ENCODE data around the gene BRCA1.

The BRCA1 gene

GRCh38 chr17:43042025-43042628 lies 83.0 kb downstream of the BRCA1 start:
- Histone ChIP-seq H3K14ac (ENCODE audit: low read length) (no peak overlapping the region), H3K36me3 (ENCODE audit: control insufficient read depth in 1 of 2, insufficient read depth in 2 of 2, low read length in 2 of 2) (peaks cover 2% of the 10 kb centered on the region in 2 experiments), H2AK5ac (ENCODE audit: low read length) (no peak overlapping the region), H2BK120ac (ENCODE audit: insufficient read depth, low read length, poor library complexity) (no peak overlapping the region), H3K9me3 (ENCODE audit: insufficient read depth, low read depth, low read length) (no peaks in the 10 kb centered on the region), H3K23ac (ENCODE audit: low read length) (no peak overlapping the region), H3K79me1 (ENCODE audit: low read length) (no peaks in the 10 kb centered on the region), H3K27me3 (ENCODE audit: insufficient read depth, low read length) (no peaks in the 10 kb centered on the region), H2AFZ (ENCODE audit: insufficient read depth, low read length, poor library complexity) (no peak overlapping the region), H4K91ac (ENCODE audit: low read depth, low read length) (no peak overlapping the region), H3K18ac (ENCODE audit: low read length) (no peak overlapping the region), H3K4me3 (ENCODE audit: low read depth, low read length) (no peak overlapping the region), H3K9ac (ENCODE audit: low read length) (no peak overlapping the region), H4K12ac (ENCODE audit: low read depth, low read length) (no peak overlapping the region), H3K4me1 (ENCODE audit: control insufficient read depth in 1 of 2, insufficient read depth in 2 of 2, low read length in 2 of 2) (no peaks in the 10 kb centered on the region), H3K27ac (ENCODE audit: low read depth, low read length) (no peak overlapping the region), H4K8ac (ENCODE audit: low read depth, low read length) (no peak overlapping the region), H3K79me2 (ENCODE audit: control insufficient read depth, insufficient read depth, low read length, poor library complexity) (no peaks in the 10 kb centered on the region), H3K4ac (ENCODE audit: low read depth, low read length) (no peak overlapping the region), H3K4me2 (ENCODE audit: low read length) (no peak overlapping the region), H2BK5ac (ENCODE audit: low read depth, low read length, poor library complexity) (no peak overlapping the region), H2BK12ac (ENCODE audit: low read length) (no peak overlapping the region)
- no peak for DNase-seq
- WGBS (ENCODE audit: extremely low coverage, insufficient coverage, insufficient read length): no CpG with 5 or more reads among the region's 5 CpGs

GRCh38 chr17:43040655-43041054 lies 84.5 kb downstream of the BRCA1 start:
- H2BK5ac ChIP-seq (ENCODE audit: low read depth, low read length, poor library complexity): no peak overlapping the region
- no peak overlapping the region for H3K9ac ChIP-seq (ENCODE audit: low read length)
- no peak overlapping the region for H3K27ac ChIP-seq (ENCODE audit: low read depth, low read length)
- H3K4ac ChIP-seq (ENCODE audit: low read depth, low read length): no peak overlapping the region
- H2AK5ac ChIP-seq (ENCODE audit: low read length): no peak overlapping the region
- H2AFZ ChIP-seq (ENCODE audit: insufficient read depth, low read length, poor library complexity): no peak overlapping the region
- H4K91ac ChIP-seq (ENCODE audit: low read depth, low read length): no peak overlapping the region
- no peaks in the 10 kb centered on the region for H3K9me3 ChIP-seq (ENCODE audit: insufficient read depth, low read depth, low read length)
- no peaks in the 10 kb centered on the region for H3K79me2 ChIP-seq (ENCODE audit: control insufficient read depth, insufficient read depth, low read length, poor library complexity)
- WGBS (ENCODE audit: extremely low coverage, insufficient coverage, insufficient read length): no CpG with 5 or more reads among the region's 2 CpGs
- H3K4me1 ChIP-seq (ENCODE audit: control insufficient read depth in 1 of 2, insufficient read depth in 2 of 2, low read length in 2 of 2): no peaks in the 10 kb centered on the region
- H2BK12ac ChIP-seq (ENCODE audit: low read length): no peak overlapping the region
- no peak overlapping the region for H2BK120ac ChIP-seq (ENCODE audit: insufficient read depth, low read length, poor library complexity)
- no peak overlapping the region for H3K18ac ChIP-seq (ENCODE audit: low read length)
- no peak overlapping the region for H3K23ac ChIP-seq (ENCODE audit: low read length)
- H4K12ac ChIP-seq (ENCODE audit: low read depth, low read length): no peak overlapping the region
- no peaks in the 10 kb centered on the region for H3K79me1 ChIP-seq (ENCODE audit: low read length)
- no peak overlapping the region for H3K4me3 ChIP-seq (ENCODE audit: low read depth, low read length)
- DNase-seq: no peak
- no peaks in the 10 kb centered on the region for H3K27me3 ChIP-seq (ENCODE audit: insufficient read depth, low read length)
- no peak overlapping the region for H4K8ac ChIP-seq (ENCODE audit: low read depth, low read length)
- no peak overlapping the region for H3K4me2 ChIP-seq (ENCODE audit: low read length)
- H3K36me3 ChIP-seq (ENCODE audit: control insufficient read depth in 1 of 2, insufficient read depth in 2 of 2, low read length in 2 of 2): no peaks in the 10 kb centered on the region
- H3K14ac ChIP-seq (ENCODE audit: low read length): no peak overlapping the region

- Histone ChIP-seq H2AFZ (ENCODE audit: insufficient read depth, low read length, poor library complexity) (no peak overlapping the region), H3K27ac (ENCODE audit: low read depth, low read length) (no peak overlapping the region), H3K18ac (ENCODE audit: low read length) (no peak overlapping the region), H2AK5ac (ENCODE audit: low read length) (no peak overlapping the region), H3K79me1 (ENCODE audit: low read length) (no peaks in the 10 kb centered on the region), H2BK5ac (ENCODE audit: low read depth, low read length, poor library complexity) (no peak overlapping the region), H3K4me3 (ENCODE audit: low read depth, low read length) (no peak overlapping the region), H3K4me1 (ENCODE audit: control insufficient read depth in 1 of 2, insufficient read depth in 2 of 2, low read length in 2 of 2) (no peaks in the 10 kb centered on the region), H3K9me3 (ENCODE audit: insufficient read depth, low read depth, low read length) (no peaks in the 10 kb centered on the region), H3K36me3 (ENCODE audit: control insufficient read depth in 1 of 2, insufficient read depth in 2 of 2, low read length in 2 of 2) (no peaks in the 10 kb centered on the region), H4K8ac (ENCODE audit: low read depth, low read length) (no peak overlapping the region), H2BK12ac (ENCODE audit: low read length) (no peak overlapping the region), H2BK120ac (ENCODE audit: insufficient read depth, low read length, poor library complexity) (no peak overlapping the region), H3K27me3 (ENCODE audit: insufficient read depth, low read length) (no peaks in the 10 kb centered on the region), H3K23ac (ENCODE audit: low read length) (no peak overlapping the region), H3K79me2 (ENCODE audit: control insufficient read depth, insufficient read depth, low read length, poor library complexity) (no peaks in the 10 kb centered on the region), H4K12ac (ENCODE audit: low read depth, low read length) (no peak overlapping the region), H3K4me2 (ENCODE audit: low read length) (no peak overlapping the region), H3K14ac (ENCODE audit: low read length) (no peak overlapping the region), H3K9ac (ENCODE audit: low read length) (no peak overlapping the region), H4K91ac (ENCODE audit: low read depth, low read length) (no peak overlapping the region), H3K4ac (ENCODE audit: low read depth, low read length) (no peak overlapping the region)
- no peak for DNase-seq
- no CpG with 5 or more reads among the region's 2 CpGs for WGBS (ENCODE audit: extremely low coverage, insufficient coverage, insufficient read length)
These were observed 85.5 kb downstream of the BRCA1 start for GRCh38 chr17:43039646-43040045.

GRCh38 chr17:43034894-43035293 lies 90.3 kb downstream of the BRCA1 start:
- H3K4ac ChIP-seq (ENCODE audit: low read depth, low read length): no peak overlapping the region
- no peak overlapping the region for H3K23ac ChIP-seq (ENCODE audit: low read length)
- H3K14ac ChIP-seq (ENCODE audit: low read length): no peak overlapping the region
- H4K8ac ChIP-seq (ENCODE audit: low read depth, low read length): no peak overlapping the region
- no peak overlapping the region for H2BK12ac ChIP-seq (ENCODE audit: low read length)
- H3K9me3 ChIP-seq (ENCODE audit: insufficient read depth, low read depth, low read length): no peaks in the 10 kb centered on the region
- H3K4me2 ChIP-seq (ENCODE audit: low read length): no peak overlapping the region
- H3K9ac ChIP-seq (ENCODE audit: low read length): no peak overlapping the region
- no peak overlapping the region for H2AFZ ChIP-seq (ENCODE audit: insufficient read depth, low read length, poor library complexity)
- no peaks in the 10 kb centered on the region for H3K27me3 ChIP-seq (ENCODE audit: insufficient read depth, low read length)
- no peak for DNase-seq
- no peak overlapping the region for H2BK5ac ChIP-seq (ENCODE audit: low read depth, low read length, poor library complexity)
- no peak overlapping the region for H3K27ac ChIP-seq (ENCODE audit: low read depth, low read length)
- no peaks in the 10 kb centered on the region for H3K36me3 ChIP-seq (ENCODE audit: control insufficient read depth in 1 of 2, insufficient read depth in 2 of 2, low read length in 2 of 2)
- no peak overlapping the region for H3K18ac ChIP-seq (ENCODE audit: low read length)
- WGBS (ENCODE audit: extremely low coverage, insufficient coverage, insufficient read length): no CpG with 5 or more reads among the region's 3 CpGs
- no peak overlapping the region for H3K4me3 ChIP-seq (ENCODE audit: low read depth, low read length)
- no peak overlapping the region for H2AK5ac ChIP-seq (ENCODE audit: low read length)
- H3K4me1 ChIP-seq (ENCODE audit: control insufficient read depth in 1 of 2, insufficient read depth in 2 of 2, low read length in 2 of 2): peaks cover 8 to 10% of the 10 kb centered on the region in 2 experiments
- H2BK120ac ChIP-seq (ENCODE audit: insufficient read depth, low read length, poor library complexity): no peak overlapping the region
- H4K91ac ChIP-seq (ENCODE audit: low read depth, low read length): no peak overlapping the region
- H3K79me1 ChIP-seq (ENCODE audit: low read length): no peaks in the 10 kb centered on the region
- H3K79me2 ChIP-seq (ENCODE audit: control insufficient read depth, insufficient read depth, low read length, poor library complexity): no peaks in the 10 kb centered on the region
- no peak overlapping the region for H4K12ac ChIP-seq (ENCODE audit: low read depth, low read length)

Data from trophoblast cell (in vitro differentiated cells and primary cell).